CD4-positive, alpha-beta T cell treated with Interleukin-1 beta for 1 hour (primary cell): Measurements from ENCODE around the gene HNRNPA3.
"Not testable (repeated sequence)": the region's sequence is repeated elsewhere in the genome, so short reads cannot be mapped to it uniquely, and the experiment has no call there.

ENCODE experiments used
- DNase-seq, 2 donors: peaks; one replicate each; pipeline ENCODE4 v3.0.0-alpha.2; 2020 to 2022

HNRNPA3 gene

GRCh38 chr2:177188482-177189469 is 23.8 kb upstream of the HNRNPA3 start:
- no peak for DNase-seq

- DNase-seq = no peak
These were observed 21.7 kb upstream of the HNRNPA3 start for GRCh38 chr2:177190941-177191340.

- no peak for DNase-seq
These were observed 19.8 kb upstream of the HNRNPA3 start for GRCh38 chr2:177192788-177193187.

- no peak for DNase-seq
These were observed 19.4 kb upstream of the HNRNPA3 start for GRCh38 chr2:177193240-177193639.

- DNase-seq = no peak
These were observed 17.4 kb upstream of the HNRNPA3 start for GRCh38 chr2:177195194-177195593.

- DNase-seq = not testable (repeated sequence)
These were observed 12.2 kb upstream of the HNRNPA3 start for GRCh38 chr2:177200419-177200818.

GRCh38 chr2:177201919-177202346 is 10.7 kb upstream of the HNRNPA3 start:
- no peak for DNase-seq

GRCh38 chr2:177204417-177204816 is 8.2 kb upstream of the HNRNPA3 start:
- no peak for DNase-seq

- no peak for DNase-seq
These were observed 5.5 kb upstream of the HNRNPA3 start for GRCh38 chr2:177207101-177207500.

- DNase-seq = no peak
These were observed 1.4 kb upstream of the HNRNPA3 start for GRCh38 chr2:177211169-177211568.

- no peak for DNase-seq
These were observed 953 bp upstream of the HNRNPA3 start for GRCh38 chr2:177211576-177212105.

GRCh38 chr2:177212891-177213856 is 580 bp downstream of the HNRNPA3 start:
- peak; percentile 92 for DNase-seq

GRCh38 chr2:177217247-177217843 is 4.8 kb downstream of the HNRNPA3 start:
- DNase-seq = no peak

GRCh38 chr2:177219787-177220186 is 7.2 kb downstream of the HNRNPA3 start:
- DNase-seq = not testable (repeated sequence)

- no peak for DNase-seq
These were observed 8.9 kb downstream of the HNRNPA3 start for GRCh38 chr2:177221534-177221933.

GRCh38 chr2:177221970-177222369 is 9.4 kb downstream of the HNRNPA3 start:
- no peak for DNase-seq

- not testable (repeated sequence) for DNase-seq
These were observed 10.8 kb downstream of the HNRNPA3 start for GRCh38 chr2:177223436-177223835.

GRCh38 chr2:177225965-177226360 is 13.4 kb downstream of the HNRNPA3 start:
- no peak for DNase-seq

GRCh38 chr2:177229442-177230242 is 17.0 kb downstream of the HNRNPA3 start:
- DNase-seq = no peak

GRCh38 chr2:177231270-177231669 is 18.7 kb downstream of the HNRNPA3 start:
- no peak for DNase-seq

GRCh38 chr2:177232098-177232704 is 19.6 kb downstream of the HNRNPA3 start:
- DNase-seq = no peak
